ENCODE results near the gene TNFRSF19. TPM values are rescaled to one million over a fixed set of nuclear protein-coding genes. Genes with fewer than 3 reads are reported as not detected.

The TNFRSF19 gene
- total and polyA plus RNA-seq, 10 of the 15 experiments (the other 5 are each of a cell fraction or from before 2014, with no cell fraction given) = 16.4 to 46.2 (median 35.4) TPM

- intact Hi-C loops (cut with micrococcal nuclease; ENCODE audit: unreplicated experiment) (no loop called here), in situ Hi-C loops (cut with MboI) (no loop called here)
- no peaks in the 10 kb centered on the region for H4K20me1 ChIP-seq (ENCODE audit: control insufficient read depth, insufficient read depth)
- ATAC-seq (no peak), FAIRE-seq (no peak), DNase-seq (ENCODE audit: low read depth, low spot score) (no peak)
- H3K4me3 ChIP-seq = no peak overlapping the region
- RAD21 ChIA-PET (ENCODE audit: unreplicated experiment) = no interaction called here
- SMC1A ChIA-PET (ENCODE audit: uncharacterized antibody, unreplicated experiment) = interaction anchor here (1.0 kb wide), 1 partner anchor 16 kb away, joined by 3 read pairs; no protein-coding TSS in a partner anchor
- no peaks in the 10 kb centered on the region for H3K27me3 ChIP-seq (replicated peaks in 1 of 2; ENCODE audit: control insufficient read depth in 2 of 2, insufficient read depth in 2 of 2, low read length in 1 of 2)
- CTCF ChIA-PET = no interaction called here
- no TSS peak for BruUV-seq (replicated peaks)
- peaks cover 0 to 10% of the 10 kb centered on the region in 2 experiments; a peak in 2 of 4 replicates for H3K36me3 ChIP-seq (ENCODE audit: control insufficient read depth in 2 of 2, insufficient read depth in 2 of 2, low read length in 1 of 2)
- H3K9ac ChIP-seq (ENCODE audit: control insufficient read depth, insufficient read depth, low read length) = no peak overlapping the region
- H3K9me3 ChIP-seq (replicated peaks; ENCODE audit: control insufficient read depth, insufficient read depth, low read length) = peaks cover 7% of the 10 kb centered on the region; the same call in 2 of the 3 replicates
- POLR2A ChIA-PET = no interaction called here
- WGBS (ENCODE audit: insufficient coverage, insufficient replicate concordance, low lambda C conversion rate, missing lambda C conversion rate) = 78% methylated on average over 15 of the region's 15 CpGs
- peaks cover 8% of the 10 kb centered on the region for H3K4me1 ChIP-seq (ENCODE audit: control insufficient read depth, insufficient read depth, low read length)
- no peak overlapping the region for H3K27ac ChIP-seq (ENCODE audit: control insufficient read depth, insufficient read depth)
- no peak overlapping the region for H2AFZ ChIP-seq (ENCODE audit: control insufficient read depth, low read depth, low read length)
- H3K4me2 ChIP-seq (ENCODE audit: control insufficient read depth, insufficient read depth) = no peak overlapping the region
- no peak for TF ChIP-seq ZNF217 (IDR thresholded peaks at IDR 0.05)
- no peak for TF ChIP-seq ATF7 (IDR thresholded peaks at IDR 0.05; ENCODE audit: low read depth)
- no peak for TF ChIP-seq STAT3 (IDR thresholded peaks at IDR 0.05; ENCODE audit: low read depth, low read length)
- TF ChIP-seq IRF5 (IDR thresholded peaks at IDR 0.05; ENCODE audit: borderline replicate concordance) = no peak
- no peak for TF ChIP-seq NR2C2 (IDR thresholded peaks at IDR 0.05; ENCODE audit: borderline replicate concordance, control insufficient read depth, insufficient read length, low read depth)
- no peak for TF ChIP-seq CHD2 (IDR thresholded peaks at IDR 0.05; ENCODE audit: borderline replicate concordance, low read depth, low read length)
- TF ChIP-seq HDAC6 (IDR thresholded peaks at IDR 0.05; ENCODE audit: unreplicated experiment) = no peak
- no peak for TF ChIP-seq ASH2L (IDR thresholded peaks at IDR 0.05; ENCODE audit: borderline replicate concordance, low read depth)
- no peak for TF ChIP-seq TCF3 (IDR thresholded peaks at IDR 0.05; ENCODE audit: borderline replicate concordance, insufficient read depth, low read depth, low read length)
- H3K79me2 ChIP-seq (ENCODE audit: control insufficient read depth, insufficient read depth, low read length) = peaks cover 4% of the 10 kb centered on the region
Measured at GRCh38 chr13:23658929-23659541, 88.8 kb downstream of the TNFRSF19 start.

All from GM12878 (cell line).